ENCODE data around the gene XYLT1. TPM values are rescaled to one million over a fixed set of nuclear protein-coding genes. Genes with fewer than 3 reads are reported as not detected.
"Not testable (repeated sequence)": the region's sequence is repeated elsewhere in the genome, so short reads cannot be mapped to it uniquely, and the experiment has no call there.

The XYLT1 gene
- total RNA-seq, 1 experiment from 2014 or later = 14.5 TPM

- H3K27me3 Mint-ChIP-seq (ENCODE audit: low read depth) = no peaks in the 10 kb centered on the region
- TF ChIP-seq CTCF (conservative IDR thresholded peaks at IDR 0.05) = no peak
- Histone ChIP-seq H3K27me3 (ENCODE audit: insufficient read depth, low read length) (no peaks in the 10 kb centered on the region), H3K9me3 (ENCODE audit: control insufficient read depth, low read depth, low read length) (no peaks in the 10 kb centered on the region), H3K23ac (ENCODE audit: insufficient read length, low read depth, low read length) (no peak overlapping the region), H4K91ac (ENCODE audit: insufficient read length, low read depth, low read length) (no peak overlapping the region), H3K79me2 (ENCODE audit: insufficient read depth, low read length) (peaks cover 2% of the 10 kb centered on the region; the same call in 1 of the 2 replicates), H4K8ac (replicated peaks; ENCODE audit: insufficient read length, low read depth, low read length) (no peak overlapping the region), H3K4me2 (ENCODE audit: insufficient read depth, insufficient read length, low read length) (no peak overlapping the region), H2BK20ac (ENCODE audit: low read depth, low read length, poor library complexity, severe bottlenecking) (no peak overlapping the region), H4K5ac (ENCODE audit: insufficient read length, low read depth, low read length) (no peak overlapping the region), H3K23me2 (ENCODE audit: insufficient read length, low read depth, low read length, poor library complexity, severe bottlenecking) (no peaks in the 10 kb centered on the region), H2AK5ac (ENCODE audit: insufficient read length, low read length) (no peak overlapping the region), H2BK15ac (ENCODE audit: low read depth, low read length) (no peak overlapping the region), H4K20me1 (ENCODE audit: control insufficient read depth, insufficient read depth, insufficient read length) (no peaks in the 10 kb centered on the region), H2AFZ (ENCODE audit: low read length) (no peak overlapping the region), H3T11ph (ENCODE audit: low read length) (no peak overlapping the region), H3K79me1 (ENCODE audit: insufficient read depth, low read depth, low read length, poor library complexity, severe bottlenecking) (no peaks in the 10 kb centered on the region), H2BK120ac (ENCODE audit: low read depth, low read length, poor library complexity, severe bottlenecking) (no peak overlapping the region), H3K9ac (ENCODE audit: extremely low read depth, insufficient read length, low read length) (no peak overlapping the region), H2BK12ac (ENCODE audit: insufficient read length, low read depth, low read length) (no peak overlapping the region), H3K4ac (ENCODE audit: low read depth, low read length) (0 out of 2 replicates have a peak overlapping the region, but pooled peaks have one; percentile 4), H2BK5ac (ENCODE audit: insufficient read length, low read length) (no peak overlapping the region), H3K4me1 (ENCODE audit: insufficient read depth, low read length) (no peaks in the 10 kb centered on the region; the same call in 1 of the 2 replicates), H3K56ac (ENCODE audit: insufficient read length, low read depth, low read length) (no peak overlapping the region), H3K27ac (ENCODE audit: insufficient read length, low read depth, low read length) (no peak overlapping the region), H3K14ac (ENCODE audit: insufficient read depth, low read length) (no peak overlapping the region; the same call in 1 of the 2 replicates), H3K18ac (ENCODE audit: insufficient read length, low read depth, low read length) (peak overlapping the region; percentile 89)
- peaks cover 3 to 18% (median 6%) of the 10 kb centered on the region in 3 experiments; a peak in 6 of 7 replicates for H3K36me3 Mint-ChIP-seq (ENCODE audit: insufficient read depth in 1 of 3, low read depth in 3 of 3)
- H3K4me1 Mint-ChIP-seq = peaks cover 42 to 52% of the 10 kb centered on the region in 2 experiments
- WGBS (ENCODE audit: extremely low coverage, insufficient read length, low lambda C conversion rate) = no CpG with 5 or more reads among the region's 2 CpGs
- DNase-seq = no peak
- H3K9me3 Mint-ChIP-seq = peaks cover 2 to 4% of the 10 kb centered on the region in 2 experiments; a peak in 3 of 5 replicates
- H3K27ac Mint-ChIP-seq = peak overlapping the region; percentile 76 to 98 (median 86); a peak in 4 of 7 replicates
- no peak overlapping the region for H3K4me3 Mint-ChIP-seq
These were observed 59.5 kb downstream of the XYLT1 start for GRCh38 chr16:17411263-17411662.

GRCh38 chr16:17410316-17410715, 60.4 kb downstream of the XYLT1 start:
- not testable (repeated sequence) for H4K20me1 ChIP-seq (ENCODE audit: control insufficient read depth, insufficient read depth, insufficient read length)

More at GRCh38 chr16:17410316-17410715, 60.4 kb downstream of the XYLT1 start:
- H4K8ac ChIP-seq (replicated peaks; ENCODE audit: insufficient read length, low read depth, low read length); H3K27me3 ChIP-seq (ENCODE audit: insufficient read depth, low read length); H3K23me2 ChIP-seq (ENCODE audit: insufficient read length, low read depth, low read length, poor library complexity, severe bottlenecking); H3K9me3 ChIP-seq (ENCODE audit: control insufficient read depth, low read depth, low read length); H2AK5ac ChIP-seq (ENCODE audit: insufficient read length, low read length); H2BK120ac ChIP-seq (ENCODE audit: low read depth, low read length, poor library complexity, severe bottlenecking); H3K14ac ChIP-seq (ENCODE audit: insufficient read depth, low read length); H3K18ac ChIP-seq (ENCODE audit: insufficient read length, low read depth, low read length); H3K23ac ChIP-seq (ENCODE audit: insufficient read length, low read depth, low read length); H3K27ac ChIP-seq (ENCODE audit: insufficient read length, low read depth, low read length); DNase-seq; H3K4ac ChIP-seq (ENCODE audit: low read depth, low read length); H3K9ac ChIP-seq (ENCODE audit: extremely low read depth, insufficient read length, low read length); H3T11ph ChIP-seq (ENCODE audit: low read length); H4K91ac ChIP-seq (ENCODE audit: insufficient read length, low read depth, low read length); H3K4me2 ChIP-seq (ENCODE audit: insufficient read depth, insufficient read length, low read length); H3K56ac ChIP-seq (ENCODE audit: insufficient read length, low read depth, low read length); H2BK20ac ChIP-seq (ENCODE audit: low read depth, low read length, poor library complexity, severe bottlenecking); H3K79me2 ChIP-seq (ENCODE audit: insufficient read depth, low read length); H2BK15ac ChIP-seq (ENCODE audit: low read depth, low read length); H2BK12ac ChIP-seq (ENCODE audit: insufficient read length, low read depth, low read length); H3K27me3 Mint-ChIP-seq (ENCODE audit: low read depth); H3K79me1 ChIP-seq (ENCODE audit: insufficient read depth, low read depth, low read length, poor library complexity, severe bottlenecking); H3K4me3 Mint-ChIP-seq; H2BK5ac ChIP-seq (ENCODE audit: insufficient read length, low read length); H4K5ac ChIP-seq (ENCODE audit: insufficient read length, low read depth, low read length); H3K4me1 ChIP-seq (ENCODE audit: insufficient read depth, low read length); H3K9me3 Mint-ChIP-seq; H2AFZ ChIP-seq (ENCODE audit: low read length): not testable (repeated sequence)
- WGBS (ENCODE audit: extremely low coverage, insufficient read length, low lambda C conversion rate) = no CpG with 5 or more reads among the region's 6 CpGs
- peaks cover 3 to 18% (median 6%) of the 10 kb centered on the region in 3 experiments; a peak in 6 of 7 replicates for H3K36me3 Mint-ChIP-seq (ENCODE audit: insufficient read depth in 1 of 3, low read depth in 3 of 3)
- peaks cover 36 to 48% of the 10 kb centered on the region in 2 experiments for H3K4me1 Mint-ChIP-seq
- peak overlapping the region in 2 of 3 experiments; percentile 16 to 70; a peak in 4 of 7 replicates for H3K27ac Mint-ChIP-seq

Measured in H9 (cell line).